H1 (cell line): ENCODE measurements around the gene SEL1L3. TPM values are rescaled to one million over a fixed set of nuclear protein-coding genes. Genes with fewer than 3 reads are reported as not detected.

Source experiments
- ATF2 ChIP-seq: IDR thresholded peaks from 2 replicates; pipeline ENCODE4 v1.6.1; 2012; ENCODE audit warnings: low read length, inconsistent platforms
- TBP ChIP-seq: IDR thresholded peaks from 2 replicates; pipeline ENCODE4 v1.6.1; 2011; ENCODE audit warnings: low read depth, low read length, improper control_type of control experiment
- polyA plus RNA-seq, 7 experiments: library from polyadenylated mRNA; depleted of rRNA in 3 of 7; stranded (reverse) in 5 of 7; unstranded in 2 of 7; fragments of >200 nt in 5 of 7; fragments of 200-250 nt in 2 of 7; gene quantifications; 1 replicate in 5 of 7; 2 replicates in 1 of 7; 4 replicates in 1 of 7; pipeline versions ENCODE4 v1.2.1 to v1.2.3, GENCODE V29; 2011 to 2013; ENCODE audit warnings: missing spikeins in 2 of 7, mixed read lengths in 2 of 7
- total RNA-seq: library from RNA; stranded (reverse); fragmentation: NEBNext Ultra II Directional; extraction: Animal tissue kit (Norgen Biotek cat#: 25700); gene quantifications from 2 replicates; pipeline ENCODE4 v1.2.1, GENCODE V29; 2021

SEL1L3 gene
- total and polyA plus RNA-seq, 2 of the 8 experiments (the other 6 are each of a cell fraction or from before 2014, with no cell fraction given): 18.2 to 54.0 TPM

GRCh38 chr4:25911356-25911755 is 48.6 kb upstream of the SEL1L3 start (continued):
- TF ChIP-seq ATF2 (no peak), TBP (no peak)
